SK-N-SH treated with all-trans-retinoic acid at 6 μM for 48 hours (cell line): ENCODE measurements around the gene ATOH7.
"Not testable (repeated sequence)": the region's sequence is repeated elsewhere in the genome, so short reads cannot be mapped to it uniquely, and the experiment has no call there.

Experiments used
- ARNTL ChIP-seq: fragments of 450-650 bp; formaldehyde crosslinking; IDR thresholded peaks from 2 replicates; pipeline ENCODE4 v1.5.0; 2020; ENCODE audit warnings: low read depth, mild to moderate bottlenecking, moderate library complexity, borderline replicate concordance
- CSDC2 ChIP-seq: fragments of 250-450 bp; sonication (Bioruptor Pico); IDR thresholded peaks from 2 replicates; pipeline ENCODE4 v1.5.0; 2020; ENCODE audit warnings: mild to moderate bottlenecking, moderate library complexity
- GLIS3 ChIP-seq: fragments of 250-450 bp; sonication (Bioruptor Pico); IDR thresholded peaks from 2 replicates; pipeline ENCODE4 v1.5.0; 2020; ENCODE audit warnings: mild to moderate bottlenecking, moderate library complexity
- ISL1 ChIP-seq: fragments of 250-450 bp; sonication (Bioruptor Pico); IDR thresholded peaks from 2 replicates; pipeline ENCODE4 v2.1.2; 2022; ENCODE audit warnings: mild to moderate bottlenecking, moderate library complexity
- OSR1 ChIP-seq: fragments of 250-450 bp; sonication (Bioruptor Pico); IDR thresholded peaks from 2 replicates; pipeline ENCODE4 v1.8.0; 2022; ENCODE audit warnings: moderate library complexity, mild to moderate bottlenecking, inconsistent platforms
- PATZ1 ChIP-seq: fragments of 250-450 bp; sonication (Bioruptor Pico); IDR thresholded peaks from 2 replicates; pipeline ENCODE4 v1.8.0; 2020; ENCODE audit warnings: mild to moderate bottlenecking, moderate library complexity, borderline replicate concordance
- PPARA ChIP-seq: fragments of 250-450 bp; sonication (Bioruptor Pico); IDR thresholded peaks from 2 replicates; pipeline ENCODE4 v1.5.0; 2020; ENCODE audit warnings: mild to moderate bottlenecking, borderline replicate concordance
- RARB ChIP-seq: fragments of 250-450 bp; sonication (Bioruptor Pico); IDR thresholded peaks from 2 replicates; pipeline ENCODE4 v1.8.0; 2021; ENCODE audit warnings: mild to moderate bottlenecking, moderate library complexity
- ZFP3 ChIP-seq: fragments of 250-450 bp; sonication (Bioruptor Pico); IDR thresholded peaks from 2 replicates; pipeline ENCODE4 v1.5.0; 2020; ENCODE audit warnings: mild to moderate bottlenecking, moderate library complexity
- ZFP30 ChIP-seq: fragments of 450-650 bp; formaldehyde crosslinking; IDR thresholded peaks from 2 replicates; pipeline ENCODE4 v1.5.0; 2022; ENCODE audit warnings: mild to moderate bottlenecking, moderate library complexity
- ZNF70 ChIP-seq: fragments of 450-650 bp; formaldehyde crosslinking; IDR thresholded peaks from 2 replicates; pipeline ENCODE4 v1.5.0; 2020; ENCODE audit warnings: mild to moderate bottlenecking, moderate library complexity

GRCh38 chr10:68195776-68196175 lies 36.1 kb downstream of the ATOH7 start:
- not testable (repeated sequence) for TF ChIP-seq PATZ1 (CRISPR knock-in tag); PPARA (CRISPR knock-in tag); RARB (CRISPR knock-in tag); ZNF70 (CRISPR knock-in tag); ZFP3; ZFP30 (CRISPR knock-in tag); CSDC2; ISL1; OSR1; GLIS3 (CRISPR knock-in tag); ARNTL
